MG63 (cell line): Measurements from ENCODE around the gene NPS. TPM values are rescaled to one million over a fixed set of nuclear protein-coding genes. Genes with fewer than 3 reads are reported as not detected.

Experiments
- DNase-seq: peaks from one replicate; pipeline ENCODE4 v3.0.0-alpha.2; 2020
- H3K27me3 ChIP-seq: fragments of 250-450 bp; sonication (Bioruptor Pico); 2 replicates; pipeline ENCODE4 v1.5.1; 2020; ENCODE audit warnings: mild to moderate bottlenecking, moderate library complexity
- H3K36me3 ChIP-seq: fragments of 250-450 bp; sonication (Bioruptor Pico); 2 replicates; pipeline ENCODE4 v1.5.1; 2020; ENCODE audit warnings: mild to moderate bottlenecking, moderate library complexity
- H3K4me3 ChIP-seq: fragments of 250-450 bp; sonication (Bioruptor Pico); 2 replicates; pipeline ENCODE4 v1.5.1; 2020; ENCODE audit warnings: mild to moderate bottlenecking, moderate library complexity
- H3K9me3 ChIP-seq: fragments of 250-450 bp; sonication (Bioruptor Pico); 2 replicates; pipeline ENCODE4 v1.5.1; 2020; ENCODE audit warnings: mild to moderate bottlenecking, moderate library complexity
- total RNA-seq: library from RNA; depleted of rRNA; stranded (reverse); fragments of >200 nt; shearing (Covaris generic); gene quantifications from 2 replicates; pipeline ENCODE4 v1.2.3, GENCODE V29; 2014; ENCODE audit warnings: low replicate concordance

Gene NPS
- total RNA-seq, 1 experiment from 2014 or later: not detected

DNA sequence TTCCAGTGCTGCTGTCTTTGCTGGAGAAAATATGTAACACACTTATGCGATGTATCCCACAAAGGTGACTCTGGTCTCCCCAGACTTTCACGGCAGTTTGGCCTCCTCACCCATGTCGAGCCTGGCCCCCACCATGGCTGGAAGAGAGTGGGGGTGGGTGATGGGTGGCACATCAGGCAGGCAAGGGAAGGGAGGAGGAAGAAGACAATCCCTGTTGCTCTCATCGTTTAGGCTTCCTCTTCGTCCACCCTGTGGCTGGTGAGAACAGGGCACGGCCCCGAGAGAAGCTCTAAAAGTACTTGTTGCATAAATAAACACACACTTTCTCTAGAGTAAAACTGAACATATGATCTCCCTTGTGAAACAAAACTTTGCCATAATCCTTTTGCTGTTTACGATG is 11.2 kb upstream of the NPS start:
- Histone ChIP-seq H3K4me3 (no peak overlapping the region), H3K36me3 (no peaks in the 10 kb centered on the region), H3K27me3 (no peaks in the 10 kb centered on the region; the same call in 1 of the 2 replicates), H3K9me3 (no peaks in the 10 kb centered on the region)
- no peak for DNase-seq

DNA sequence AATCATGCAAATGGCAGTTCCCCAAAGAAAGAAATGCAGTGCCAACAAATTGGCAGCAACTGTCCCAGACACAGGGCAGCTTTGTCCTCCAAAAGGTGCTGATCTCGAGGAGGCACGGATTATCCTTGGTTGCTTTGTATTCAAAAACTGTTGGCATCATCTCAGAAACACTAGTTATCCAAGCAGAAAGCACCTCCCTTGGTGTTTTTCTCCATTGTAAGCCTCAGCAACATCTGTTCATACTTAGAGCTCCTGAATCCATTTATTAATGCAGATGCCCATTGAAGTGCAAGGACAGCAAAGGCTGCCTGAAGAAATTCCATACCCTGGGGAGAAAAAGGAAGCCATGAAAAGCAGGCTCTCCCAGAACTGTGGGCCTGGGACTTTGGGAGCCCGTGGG is 1.1 kb upstream of the NPS start:
- no peaks in the 10 kb centered on the region; the same call in 1 of the 2 replicates for H3K9me3 ChIP-seq
- no peaks in the 10 kb centered on the region; the same call in 1 of the 2 replicates for H3K27me3 ChIP-seq
- no peak for DNase-seq
- H3K36me3 ChIP-seq: no peaks in the 10 kb centered on the region
- H3K4me3 ChIP-seq: no peak overlapping the region

DNA sequence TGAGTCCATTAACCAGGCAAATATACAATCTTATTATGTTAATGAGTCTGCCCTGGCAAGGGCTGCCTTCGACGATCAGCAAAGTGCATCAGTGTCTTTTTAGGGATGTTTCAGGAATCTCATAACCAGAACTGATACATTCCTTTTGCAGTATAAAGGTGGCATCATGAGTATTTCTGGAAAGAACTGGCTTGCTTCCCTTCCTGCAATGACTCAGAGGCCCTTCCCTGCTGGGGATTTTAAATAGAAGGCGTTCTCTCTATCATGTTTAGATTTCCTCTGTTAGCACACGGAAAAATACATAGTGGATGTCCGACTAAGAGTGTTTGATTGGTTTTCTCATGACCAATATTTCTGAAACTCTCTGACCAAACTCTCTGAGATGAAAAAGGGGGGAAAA is 1.8 kb downstream of the NPS start:
- no peak overlapping the region for H3K4me3 ChIP-seq
- peak; percentile 26 for DNase-seq
- no peaks in the 10 kb centered on the region for H3K9me3 ChIP-seq
- no peaks in the 10 kb centered on the region for H3K36me3 ChIP-seq
- H3K27me3 ChIP-seq: no peaks in the 10 kb centered on the region

DNA sequence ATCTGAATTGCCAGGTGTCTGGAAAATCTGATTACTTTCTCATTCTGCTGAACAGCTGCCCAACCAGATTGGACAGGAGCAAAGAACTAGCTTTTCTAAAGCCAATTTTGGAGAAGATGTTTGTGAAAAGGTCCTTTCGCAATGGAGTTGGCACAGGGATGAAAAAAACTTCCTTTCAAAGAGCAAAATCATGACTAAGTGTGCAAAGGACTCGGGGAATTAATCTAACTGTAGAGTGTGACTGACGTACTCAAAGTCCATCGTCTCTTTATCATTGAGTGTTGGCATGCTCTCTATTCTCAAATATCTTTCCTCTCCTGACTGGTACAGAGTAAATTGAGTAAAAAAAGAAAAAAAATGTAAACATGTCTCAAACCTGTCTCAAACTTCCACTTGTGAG is 3.3 kb downstream of the NPS start:
- Histone ChIP-seq H3K36me3 (no peaks in the 10 kb centered on the region), H3K4me3 (no peak overlapping the region), H3K9me3 (no peaks in the 10 kb centered on the region), H3K27me3 (no peaks in the 10 kb centered on the region)
- no peak for DNase-seq

- DNase-seq: no peak
These were observed 4.3 kb downstream of the NPS start for GRCh38 chr10:127553417-127553816.

DNA sequence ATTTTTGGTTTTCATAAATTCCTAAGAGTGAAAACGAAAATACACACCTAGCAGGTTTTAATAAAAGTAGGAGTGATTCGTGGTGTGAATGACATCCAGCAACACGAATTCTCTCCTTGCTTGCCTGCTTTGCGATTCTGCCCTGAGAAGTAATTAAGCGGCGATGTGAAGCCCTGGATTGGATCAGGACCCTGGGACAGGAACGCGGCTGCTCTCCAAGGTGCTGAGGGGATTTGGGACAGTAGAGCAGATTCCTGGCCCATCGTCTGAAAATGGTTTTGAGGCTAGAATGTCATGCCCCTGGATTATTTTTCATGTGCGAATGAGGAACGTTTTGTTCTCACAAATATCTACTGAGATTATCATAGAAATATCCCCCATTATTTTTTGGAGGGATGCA is 7.8 kb downstream of the NPS start:
- DNase-seq: peak; percentile 22
- Histone ChIP-seq H3K36me3 (no peaks in the 10 kb centered on the region), H3K4me3 (no peak overlapping the region), H3K27me3 (no peaks in the 10 kb centered on the region; the same call in 1 of the 2 replicates), H3K9me3 (no peaks in the 10 kb centered on the region)

More at GRCh38 chr10:127553417-127553816, 4.3 kb downstream of the NPS start:
- Histone ChIP-seq H3K4me3 (no peak overlapping the region), H3K27me3 (no peaks in the 10 kb centered on the region), H3K9me3 (no peaks in the 10 kb centered on the region), H3K36me3 (no peaks in the 10 kb centered on the region)

DNA sequence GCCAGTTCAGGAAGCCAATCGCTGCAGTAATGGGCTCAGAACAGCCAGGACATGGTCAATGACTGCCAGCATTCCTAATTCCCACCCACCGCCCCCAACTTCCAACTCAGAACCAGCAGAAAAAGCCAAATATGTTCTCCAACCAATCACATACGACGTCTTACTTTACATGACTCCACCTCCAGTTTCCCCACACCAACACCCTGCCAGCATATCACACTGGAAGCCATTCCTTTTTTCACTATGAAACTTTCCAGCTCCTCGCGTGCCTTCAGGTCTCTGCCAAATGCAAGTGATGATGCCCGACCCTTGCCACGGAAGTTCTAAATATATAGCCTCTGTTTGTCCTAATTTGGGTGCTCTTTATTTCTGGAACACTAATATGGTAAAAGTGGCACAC is 12.5 kb downstream of the NPS start:
- peak; percentile 11 for DNase-seq
- Histone ChIP-seq H3K36me3 (no peaks in the 10 kb centered on the region), H3K4me3 (no peak overlapping the region), H3K9me3 (no peaks in the 10 kb centered on the region), H3K27me3 (peaks cover 2% of the 10 kb centered on the region)

DNA sequence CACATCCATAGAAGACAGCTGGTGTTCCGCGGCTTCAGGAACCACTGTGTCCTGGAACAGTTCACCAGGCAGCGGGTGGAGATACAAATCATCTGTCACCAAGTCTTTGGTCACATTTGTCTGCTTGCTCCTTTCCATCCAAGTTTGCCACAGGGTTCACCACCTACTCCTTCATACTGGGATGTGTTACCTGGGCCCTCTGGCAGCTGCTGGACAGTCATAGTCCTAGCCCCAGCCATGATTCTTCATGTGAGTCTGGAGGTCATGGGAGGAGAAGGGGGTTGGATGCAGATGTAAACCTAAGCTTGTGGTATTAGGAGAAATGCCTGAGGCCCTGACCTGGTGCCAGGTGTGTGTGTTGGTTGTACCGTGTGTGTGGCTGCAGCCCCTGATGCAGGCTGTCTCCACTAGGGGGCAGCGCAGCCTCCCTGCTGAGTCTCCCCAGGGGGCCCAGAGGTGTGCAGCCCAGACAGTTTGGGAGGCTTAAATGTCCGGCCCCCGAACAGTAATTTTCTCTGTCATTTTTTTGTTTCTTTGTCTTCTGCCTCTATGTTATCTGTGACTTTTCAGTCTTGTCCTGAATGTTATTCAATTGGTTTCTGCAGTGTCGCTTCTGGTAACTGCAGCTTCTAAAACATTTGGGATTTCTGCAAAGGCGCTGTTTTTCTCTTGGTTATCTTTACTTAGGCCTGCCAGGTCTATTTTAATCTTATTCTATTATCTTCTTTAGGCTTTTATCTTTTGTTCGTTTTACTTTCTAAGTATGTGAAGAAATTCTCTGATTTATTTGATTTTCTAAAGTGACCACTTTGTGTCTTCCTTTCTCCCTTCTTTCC is 14.8 kb downstream of the NPS start:
- no peaks in the 10 kb centered on the region for H3K9me3 ChIP-seq
- peak; percentile 8 for DNase-seq
- H3K27me3 ChIP-seq: peaks cover 2% of the 10 kb centered on the region
- no peak overlapping the region for H3K4me3 ChIP-seq
- H3K36me3 ChIP-seq: no peaks in the 10 kb centered on the region

- DNase-seq: no peak
- peaks cover 2% of the 10 kb centered on the region for H3K27me3 ChIP-seq
- H3K4me3 ChIP-seq: no peak overlapping the region
- no peaks in the 10 kb centered on the region for H3K9me3 ChIP-seq
- H3K36me3 ChIP-seq: no peaks in the 10 kb centered on the region
These were observed 15.5 kb downstream of the NPS start for GRCh38 chr10:127564644-127565043.

GRCh38 chr10:127565583-127565982 is 16.5 kb downstream of the NPS start:
- H3K9me3 ChIP-seq: no peaks in the 10 kb centered on the region
- no peaks in the 10 kb centered on the region for H3K36me3 ChIP-seq
- no peak for DNase-seq
- H3K4me3 ChIP-seq: no peak overlapping the region
- peaks cover 2% of the 10 kb centered on the region for H3K27me3 ChIP-seq

- H3K27me3 ChIP-seq: peaks cover 5% of the 10 kb centered on the region
- H3K9me3 ChIP-seq: no peaks in the 10 kb centered on the region
- H3K4me3 ChIP-seq: no peak overlapping the region
- DNase-seq: no peak
- no peaks in the 10 kb centered on the region for H3K36me3 ChIP-seq
These were observed 20.1 kb downstream of the NPS start for GRCh38 chr10:127569210-127569609.

GRCh38 chr10:127570036-127570435 is 20.9 kb downstream of the NPS start:
- Histone ChIP-seq H3K9me3 (no peaks in the 10 kb centered on the region), H3K27me3 (peaks cover 3% of the 10 kb centered on the region), H3K4me3 (no peak overlapping the region), H3K36me3 (no peaks in the 10 kb centered on the region)
- no peak for DNase-seq

- Histone ChIP-seq H3K4me3 (no peak overlapping the region), H3K27me3 (peaks cover 3% of the 10 kb centered on the region), H3K36me3 (no peaks in the 10 kb centered on the region), H3K9me3 (no peaks in the 10 kb centered on the region)
- no peak for DNase-seq
These were observed 22.3 kb downstream of the NPS start for GRCh38 chr10:127571386-127571785.

DNA sequence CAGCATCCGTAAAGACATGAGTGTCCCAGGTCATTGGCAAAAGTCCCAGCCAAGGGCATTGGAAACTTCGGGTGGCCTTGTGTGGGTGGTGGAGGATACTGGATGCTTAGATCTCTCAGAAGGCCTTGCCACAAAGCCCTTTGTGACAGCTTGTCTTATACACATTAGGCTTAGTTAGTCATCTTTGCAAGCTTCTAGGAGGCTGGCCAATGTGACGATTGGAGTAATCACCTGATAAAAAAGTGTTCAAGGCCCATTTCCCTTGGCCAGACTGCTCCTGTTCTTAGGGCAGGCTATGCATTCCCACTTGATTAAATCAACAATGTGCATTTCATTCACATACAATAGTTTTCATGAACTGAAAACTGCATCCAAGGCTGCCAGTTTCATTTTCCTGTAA is 26.9 kb downstream of the NPS start:
- no peak overlapping the region for H3K4me3 ChIP-seq

GRCh38 chr10:127576740-127577161 is 27.6 kb downstream of the NPS start:
- no peak overlapping the region for H3K4me3 ChIP-seq
- no peaks in the 10 kb centered on the region for H3K36me3 ChIP-seq

More for the DNA sequence above, 26.9 kb downstream of the NPS start:
- H3K36me3 ChIP-seq: no peaks in the 10 kb centered on the region
- DNase-seq: no peak
- peaks cover 9% of the 10 kb centered on the region for H3K27me3 ChIP-seq
- H3K9me3 ChIP-seq: no peaks in the 10 kb centered on the region

DNA sequence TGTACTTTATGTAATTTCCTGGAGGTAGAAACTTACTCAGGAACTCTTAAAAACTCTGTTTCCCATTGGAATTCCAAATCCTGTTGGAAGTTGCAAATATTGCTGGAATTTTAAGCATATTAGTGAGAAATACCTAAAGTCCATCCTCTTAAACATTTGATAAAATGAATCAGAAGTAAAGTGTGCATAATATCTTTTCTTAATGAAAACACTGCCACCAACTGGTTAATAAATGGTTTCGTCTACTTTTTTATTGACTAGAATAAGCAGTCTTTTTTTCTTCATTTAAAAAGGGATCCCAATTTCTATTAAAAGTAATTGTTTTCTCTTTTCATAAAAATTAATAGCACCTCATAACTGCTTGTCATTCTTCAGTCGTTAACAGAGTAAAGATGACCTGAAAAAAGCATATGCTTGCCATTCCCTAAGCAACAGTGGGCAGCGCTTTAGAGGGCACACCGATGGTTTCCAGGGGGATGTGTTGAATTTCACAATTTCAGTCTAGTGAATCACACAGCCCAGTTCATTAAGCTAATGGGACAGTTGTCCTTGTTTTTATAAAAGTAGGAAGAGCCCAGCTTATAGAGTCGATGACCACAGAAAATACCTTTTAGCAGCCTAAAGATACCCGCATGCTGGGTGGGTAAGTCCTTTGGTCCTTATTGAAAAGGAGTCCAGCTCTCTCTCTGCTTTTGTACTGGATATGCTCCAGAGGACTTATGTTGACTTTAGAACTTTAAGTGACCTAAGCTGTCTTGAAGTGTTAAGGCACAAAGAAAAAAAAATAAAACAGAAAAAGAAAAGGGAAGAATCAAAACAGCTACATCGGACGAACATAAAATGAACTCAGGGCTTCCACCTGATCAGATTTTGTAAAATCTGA is 28.5 kb downstream of the NPS start:
- no peak for DNase-seq
- H3K9me3 ChIP-seq: no peaks in the 10 kb centered on the region
- no peaks in the 10 kb centered on the region for H3K36me3 ChIP-seq

More at GRCh38 chr10:127576740-127577161, 27.6 kb downstream of the NPS start:
- no peak for DNase-seq
- Histone ChIP-seq H3K27me3 (peaks cover 11% of the 10 kb centered on the region), H3K9me3 (no peaks in the 10 kb centered on the region)

GRCh38 chr10:127578259-127578960 is 29.3 kb downstream of the NPS start:
- Histone ChIP-seq H3K27me3 (peaks cover 14% of the 10 kb centered on the region), H3K36me3 (no peaks in the 10 kb centered on the region), H3K9me3 (no peaks in the 10 kb centered on the region), H3K4me3 (no peak overlapping the region)
- no peak for DNase-seq

More for the DNA sequence above, 28.5 kb downstream of the NPS start:
- peaks cover 13% of the 10 kb centered on the region for H3K27me3 ChIP-seq
- no peak overlapping the region for H3K4me3 ChIP-seq
